GM12878 (cell line): ENCODE results near the gene CTSO. TPM values are rescaled to one million over a fixed set of nuclear protein-coding genes. Genes with fewer than 3 reads are reported as not detected.

Experiments used
- BCLAF1 ChIP-seq: fragments of 450-650 bp; IDR thresholded peaks from 2 replicates; pipeline ENCODE4 v1.6.1; 2017; ENCODE audit warnings: antibody characterized with exemption, mild to moderate bottlenecking, moderate library complexity
- BMI1 ChIP-seq: fragments of 450-650 bp; IDR thresholded peaks from 2 replicates; pipeline ENCODE4 v1.6.1; 2016; ENCODE audit warnings: mild to moderate bottlenecking, moderate library complexity, borderline replicate concordance
- E2F4 ChIP-seq: IDR thresholded peaks from 2 replicates; pipeline ENCODE4 v1.6.1; 2012; ENCODE audit warnings: low read depth, low read length, improper control_type of control experiment
- E2F8 ChIP-seq: fragments of 450-650 bp; IDR thresholded peaks from 2 replicates; pipeline ENCODE4 v1.6.1; 2018; ENCODE audit warnings: mild to moderate bottlenecking, low read depth, moderate library complexity; ENCODE audit not compliant: partially characterized antibody
- IRF3 ChIP-seq: fragments of 450-650 bp; IDR thresholded peaks from 2 replicates; pipeline ENCODE4 v1.6.1; 2014; ENCODE audit warnings: mild to moderate bottlenecking
- MAX ChIP-seq: IDR thresholded peaks from 2 replicates; pipeline ENCODE4 v1.6.1; 2012; ENCODE audit warnings: low read depth, low read length, improper control_type of control experiment
- NFXL1 ChIP-seq: fragments of 450-650 bp; IDR thresholded peaks from 2 replicates; pipeline ENCODE4 v1.6.1; 2017; ENCODE audit warnings: antibody characterized with exemption, mild to moderate bottlenecking, borderline replicate concordance
- NKRF ChIP-seq: fragments of 450-650 bp; conservative IDR thresholded peaks from 2 replicates; pipeline ENCODE4 v1.6.1; 2017; ENCODE audit warnings: mild to moderate bottlenecking, moderate library complexity
- RELB ChIP-seq: fragments of 450-650 bp; IDR thresholded peaks from 2 replicates; pipeline ENCODE4 v1.6.1; 2017; ENCODE audit warnings: low read depth, mild to moderate bottlenecking, moderate library complexity
- SIX5 ChIP-seq: IDR thresholded peaks from 2 replicates; pipeline ENCODE4 v1.6.1; 2011; ENCODE audit warnings: mild to moderate bottlenecking, low read depth, low read length, moderate library complexity; ENCODE audit not compliant: severe bottlenecking
- SMAD1 ChIP-seq: fragments of 450-650 bp; IDR thresholded peaks from 2 replicates; pipeline ENCODE4 v1.6.1; 2018; ENCODE audit warnings: mild to moderate bottlenecking, low read depth; ENCODE audit not compliant: partially characterized antibody
- SUZ12 ChIP-seq: fragments of 200-600 bp; sonication (generic); IDR thresholded peaks from one replicate; pipeline ENCODE4 v1.6.1; 2018; ENCODE audit warnings: antibody characterized with exemption, mild to moderate bottlenecking; ENCODE audit not compliant: unreplicated experiment
- TCF3 ChIP-seq: IDR thresholded peaks from 2 replicates; pipeline ENCODE4 v1.6.1; 2012; ENCODE audit warnings: low read depth, mild to moderate bottlenecking, low read length, borderline replicate concordance; ENCODE audit not compliant: insufficient read depth
- ZNF217 ChIP-seq: fragments of 450-650 bp; IDR thresholded peaks from 2 replicates; pipeline ENCODE4 v1.6.1; 2017; ENCODE audit warnings: antibody characterized with exemption, mild to moderate bottlenecking
- ZNF274 ChIP-seq: IDR thresholded peaks from one replicate; pipeline ENCODE4 v1.8.0; 2011; ENCODE audit not compliant: insufficient read length, insufficient read depth
- polyA plus RNA-seq, 11 experiments: library from polyadenylated mRNA; depleted of rRNA in 4 of 11; unstranded in 6 of 11; stranded (reverse) in 5 of 11; fragments of >200 nt; fragmentation: Nextera tagmentation in 4 of 11; fragmentation: Illumina TruSeq in 1 of 11; extraction: Ambion mirVana in 4 of 11; extraction: Trizol in 1 of 11; gene quantifications; 1 replicate in 1 of 11; 2 replicates in 10 of 11; pipeline versions ENCODE4 v1.2.1 to v1.2.3, GENCODE V29; 2011 to 2016; ENCODE audit warnings: inconsistent platforms in 2 of 11, missing spikeins in 2 of 11, low read depth in 1 of 11
- total RNA-seq, 4 experiments: library from RNA; depleted of rRNA in 3 of 4; stranded (reverse); fragments of >200 nt in 3 of 4; fragmentation: Illumina TruSeq in 1 of 4; extraction: Trizol in 1 of 4; gene quantifications; 2 replicates each; pipeline versions ENCODE4 v1.2.1 to v1.2.3, GENCODE V29; 2013 to 2021

Gene CTSO
- total and polyA plus RNA-seq, 10 of the 15 experiments (the other 5 are each of a cell fraction or from before 2014, with no cell fraction given) = 3.9 to 9.7 (median 7.0) TPM

GRCh38 chr4:155953151-155954117, at the start of gene CTSO (continued):
- TF ChIP-seq E2F8 (no peak), SMAD1 (no peak), SUZ12 (no peak), BMI1 (no peak), IRF3 (no peak), ZNF217 (peak; percentile 80; the same call in 1 of the 2 replicates), ZNF274 (no peak), NKRF (peak; percentile 71), SIX5 (no peak), MAX (peak; percentile 15; the same call in 1 of the 2 replicates), E2F4 (no peak), TCF3 (0 out of 2 replicates have a peak, but pooled peaks have one; percentile 48), RELB (peak; percentile 50), BCLAF1 (no peak), NFXL1 (no peak)
